A549 (cell line): Measurements from ENCODE around the gene CORO2B. TPM values are rescaled to one million over a fixed set of nuclear protein-coding genes. Genes with fewer than 3 reads are reported as not detected.

Source experiments
- ATAC-seq, 2 experiments: fragments of 200-7000 bp in 1 of 2; fragments of >200 bp in 1 of 2; cut with Nextera tagmentation in 1 of 2; cut with Tn5 transposase in 1 of 2; 3 replicates each; pipeline versions ENCODE4 v1.8.0 to v1.9.1; 2018 to 2020; ENCODE audit warnings: mild to moderate bottlenecking in 1 of 2, moderate library complexity in 1 of 2
- CTCF ChIA-PET: fragments of 300-600 bp; sonication (Branson Sonifier 250); formaldehyde crosslinking; extraction: SDS; loops from one replicate; lab custom pipeline; 2021; ENCODE audit warnings: antibody characterized with exemption, inconsistent platforms; lab: Yijun Ruan, JAX
- POLR2A ChIA-PET: fragments of 350-600 bp; formaldehyde crosslinking; extraction: SDS; loops from one replicate; lab custom pipeline; 2021; ENCODE audit warnings: antibody characterized with exemption, inconsistent platforms; lab: Yijun Ruan, JAX
- DNase-seq, 2 experiments: peaks; one replicate each; pipeline versions ENCODE4 v3.0.0 to v3.0.0-alpha.2; 2011 to 2016; ENCODE audit warnings: low read depth in 1 of 2, low spot score in 1 of 2
- FAIRE-seq: peaks from 2 replicates; lab custom pipeline; 2011; peaks lifted over from hg19 to GRCh38; lab: Jason Lieb, UNC
- H3K27ac ChIP-seq, 2 experiments: fragments of >200 bp; sonication (Bioruptor Twin); formaldehyde crosslinking; 3 replicates each; pipeline ENCODE4 v1.5.1; 2016 to 2017
- H3K4me1 ChIP-seq: fragments of >200 bp; sonication (Bioruptor Twin); formaldehyde crosslinking; 3 replicates; pipeline ENCODE4 v1.6.1; 2016
- H3K4me2 ChIP-seq: fragments of >200 bp; sonication (Bioruptor Twin); formaldehyde crosslinking; 3 replicates; pipeline ENCODE4 v1.6.1; 2016
- H3K4me3 ChIP-seq: fragments of >200 bp; sonication (Bioruptor Twin); formaldehyde crosslinking; 3 replicates; pipeline ENCODE4 v1.5.1; 2016
- H3K9me3 ChIP-seq: fragments of >200 bp; sonication (Bioruptor Twin); formaldehyde crosslinking; 3 replicates; pipeline ENCODE4 v1.6.1; 2016
- BHLHE40 ChIP-seq: IDR thresholded peaks from 2 replicates; pipeline ENCODE4 v1.6.1; 2012; ENCODE audit warnings: low read depth, low read length, inconsistent platforms
- CBX2 ChIP-seq: fragments of 200-600 bp; sonication (generic); IDR thresholded peaks from 2 replicates; pipeline ENCODE4 v1.6.1; 2016; ENCODE audit warnings: low read depth, mild to moderate bottlenecking, borderline replicate concordance
- CBX8 ChIP-seq: fragments of 200-600 bp; sonication (generic); IDR thresholded peaks from 2 replicates; pipeline ENCODE4 v1.6.1; 2016
- CHD2 ChIP-seq: fragments of 150-350 bp; IDR thresholded peaks from 2 replicates; pipeline ENCODE4 v1.6.1; 2014; ENCODE audit warnings: low read length; ENCODE audit not compliant: partially characterized antibody
- ESRRA ChIP-seq: fragments of 150-350 bp; IDR thresholded peaks from 2 replicates; pipeline ENCODE4 v1.6.1; 2014; ENCODE audit warnings: mild to moderate bottlenecking, low read length, borderline replicate concordance
- FOSL2 ChIP-seq, 2 experiments: fragments of 450-650 bp in 1 of 2; fragments of >200 bp in 1 of 2; sonication (Bioruptor Twin) in 1 of 2; formaldehyde crosslinking; IDR thresholded peaks; 2 replicates each; pipeline versions ENCODE4 v1.5.0 to v1.6.1; 2016 to 2020; ENCODE audit warnings: mild to moderate bottlenecking in 1 of 2, moderate library complexity in 1 of 2
- FOXS1 ChIP-seq: fragments of 250-450 bp; sonication (Bioruptor Pico); IDR thresholded peaks from 2 replicates; pipeline ENCODE4 v1.5.0; 2020; ENCODE audit warnings: mild to moderate bottlenecking, moderate library complexity
- HEYL ChIP-seq: fragments of 250-450 bp; sonication (Bioruptor Pico); IDR thresholded peaks from 2 replicates; pipeline ENCODE4 v1.8.0; 2021; ENCODE audit warnings: mild to moderate bottlenecking, moderate library complexity
- HOXA7 ChIP-seq: fragments of 250-450 bp; sonication (Bioruptor Pico); IDR thresholded peaks from 2 replicates; pipeline ENCODE4 v1.5.0; 2020; ENCODE audit warnings: mild to moderate bottlenecking, moderate library complexity
- HOXB5 ChIP-seq: fragments of 250-450 bp; sonication (Bioruptor Pico); IDR thresholded peaks from 2 replicates; pipeline ENCODE4 v1.5.0; 2020; ENCODE audit warnings: mild to moderate bottlenecking, moderate library complexity
- JUN ChIP-seq, 2 experiments: fragments of >200 bp; sonication (Bioruptor Twin); formaldehyde crosslinking; IDR thresholded peaks; 2 replicates in 1 of 2; 3 replicates in 1 of 2; pipeline ENCODE4 v1.6.1; 2016 to 2017
- KDM5A ChIP-seq: fragments of 200-600 bp; sonication (generic); IDR thresholded peaks from 2 replicates; pipeline ENCODE4 v1.6.1; 2016; ENCODE audit warnings: antibody characterized with exemption, mild to moderate bottlenecking
- MAFK ChIP-seq: fragments of 450-650 bp; IDR thresholded peaks from 2 replicates; pipeline ENCODE4 v1.6.1; 2014; ENCODE audit not compliant: partially characterized antibody
- NFE2L2 ChIP-seq: fragments of 150-350 bp; conservative IDR thresholded peaks from 2 replicates; pipeline ENCODE4 v1.6.1; 2014; ENCODE audit warnings: low read length
- NPAS2 ChIP-seq: fragments of 250-450 bp; sonication (Bioruptor Pico); IDR thresholded peaks from 2 replicates; pipeline ENCODE4 v1.8.0; 2022; ENCODE audit warnings: mild to moderate bottlenecking, moderate library complexity, borderline replicate concordance
- NR3C1 ChIP-seq: fragments of >200 bp; sonication (Bioruptor Twin); formaldehyde crosslinking; IDR thresholded peaks from 3 replicates; pipeline ENCODE4 v1.6.1; 2017
- POLR2A ChIP-seq: IDR thresholded peaks from 2 replicates; pipeline ENCODE4 v1.6.1; 2012; ENCODE audit warnings: mild to moderate bottlenecking, low read length
- RCOR1 ChIP-seq: fragments of 150-350 bp; IDR thresholded peaks from 2 replicates; pipeline ENCODE4 v1.6.1; 2014; ENCODE audit warnings: antibody characterized with exemption, low read length, low read depth
- RFX5 ChIP-seq: fragments of 450-650 bp; IDR thresholded peaks from 2 replicates; pipeline ENCODE4 v1.7.1; 2014; ENCODE audit warnings: antibody characterized with exemption, mild to moderate bottlenecking, moderate library complexity
- ZC3H11A ChIP-seq: fragments of 450-650 bp; IDR thresholded peaks from 2 replicates; pipeline ENCODE4 v1.6.1; 2014; ENCODE audit warnings: antibody characterized with exemption, mild to moderate bottlenecking
- ZSCAN20 ChIP-seq: fragments of 250-450 bp; sonication (Bioruptor Pico); IDR thresholded peaks from 2 replicates; pipeline ENCODE4 v1.8.0; 2022; ENCODE audit warnings: mild to moderate bottlenecking, moderate library complexity
- WGBS: methylation state at CpG from one replicate; pipeline ENCODE4 v1.1.6; 2017; ENCODE audit errors: missing lambda C conversion rate; 5-methylcytosine and 5-hydroxymethylcytosine counted together
- polyA plus RNA-seq, 4 experiments: library from polyadenylated mRNA; depleted of rRNA in 3 of 4; stranded (reverse); fragments of >200 nt; fragmentation: RNase III in 1 of 4; extraction: RNeasy Plus Mini Kit Qiagen cat#74134 plus additional on column Dnase treatment in 1 of 4; gene quantifications; 2 replicates in 3 of 4; 3 replicates in 1 of 4; pipeline ENCODE4 v1.2.3, GENCODE V29; 2011 to 2017
- TF ChIP-seq, protein P1 (sequence below): IDR thresholded peaks from 2 replicates; pipeline ENCODE4 v1.6.1; 2012
- TF ChIP-seq, protein P2 (sequence below): fragments of >200 bp; sonication (Bioruptor Twin); formaldehyde crosslinking; IDR thresholded peaks from 2 replicates; pipeline ENCODE4 v1.6.1; 2016

The CORO2B gene
- polyA plus RNA-seq, 2 of the 4 experiments (the other 2 are of a cell fraction), result 2.0 to 2.3 TPM

DNA sequence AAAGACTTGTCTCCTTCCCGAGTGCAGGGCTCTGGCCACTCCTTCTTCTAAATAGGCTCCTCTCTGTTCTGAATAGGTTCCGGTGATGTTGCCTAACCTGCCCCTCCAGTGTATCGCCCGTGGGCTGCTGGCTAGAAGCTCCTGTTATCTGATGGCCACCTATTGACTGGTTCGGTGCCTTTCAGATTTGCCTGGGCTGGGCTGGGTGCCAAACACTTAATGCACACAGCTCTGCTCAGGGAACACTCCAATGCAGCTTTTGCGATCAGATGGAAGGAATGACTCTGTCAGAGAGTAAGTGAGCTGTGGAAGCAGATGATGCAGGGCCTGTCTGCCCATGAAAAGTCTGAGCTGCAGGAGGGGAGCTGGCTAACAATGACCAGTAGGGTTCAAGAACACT is 112.9 kb downstream of the CORO2B start:
- 67% methylated on average over 6 of the region's 6 CpGs for WGBS

DNA sequence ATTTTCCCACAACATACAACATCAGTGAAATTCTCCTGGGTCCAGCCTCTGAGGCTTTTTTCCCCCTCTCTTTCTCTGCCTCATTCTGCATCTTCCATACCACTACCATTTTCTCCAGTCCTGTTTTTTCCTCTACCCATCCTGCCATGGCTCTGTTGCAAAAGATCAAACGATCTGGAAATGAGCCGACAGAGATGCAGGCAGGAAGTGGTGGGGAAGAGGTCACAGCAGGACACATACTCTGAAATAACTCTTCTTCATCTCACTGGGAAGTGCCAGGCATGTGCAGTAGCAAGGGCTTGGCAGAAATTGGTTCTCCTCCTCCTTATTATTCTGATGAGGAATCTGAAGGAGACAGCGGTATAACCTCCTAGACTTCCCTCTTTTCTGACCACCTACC is 114.3 kb downstream of the CORO2B start:
- no peaks in the 10 kb centered on the region for H3K9me3 ChIP-seq
- WGBS, result 68% methylated on average over 3 of the region's 3 CpGs
- FAIRE-seq, result no peak
- no peak overlapping the region for H3K4me2 ChIP-seq
- H3K27ac ChIP-seq, result no peak overlapping the region
- ChIA-PET CTCF (interaction anchor here (1.0 to 2.9 kb wide), 3 partner anchors 10 to 139 kb away, joined by 3 to 21 read pairs (median 7); no protein-coding TSS in a partner anchor), POLR2A (no interaction called here)
- no peak for ATAC-seq
- no peak for DNase-seq
- no peaks in the 10 kb centered on the region for H3K4me1 ChIP-seq
- TF ChIP-seq FOXS1 (CRISPR knock-in tag), result no peak
- no peak for TF ChIP-seq FOSL2 (IDR thresholded peaks at IDR 0.05)
- no peak for TF ChIP-seq FOSL2 (CRISPR knock-in tag; IDR thresholded peaks at IDR 0.05)
- no peak for TF ChIP-seq POLR2A
- TF ChIP-seq NPAS2 (CRISPR knock-in tag), result no peak
- TF ChIP-seq HOXA7 (CRISPR knock-in tag), result no peak
- no peak for TF ChIP-seq NR3C1
- TF ChIP-seq NFE2L2, result no peak
- no peak for TF ChIP-seq KDM5A
- no peak for TF ChIP-seq HEYL (CRISPR knock-in tag)
- no peak for TF ChIP-seq CBX8
- no peak for TF ChIP-seq CHD2
- TF ChIP-seq, protein P1, sequence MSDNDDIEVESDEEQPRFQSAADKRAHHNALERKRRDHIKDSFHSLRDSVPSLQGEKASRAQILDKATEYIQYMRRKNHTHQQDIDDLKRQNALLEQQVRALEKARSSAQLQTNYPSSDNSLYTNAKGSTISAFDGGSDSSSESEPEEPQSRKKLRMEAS, result no peak
- no peak for TF ChIP-seq JUN (IDR thresholded peaks at IDR 0.05)
- H3K4me3 ChIP-seq, result no peak overlapping the region

More for the DNA sequence above, 112.9 kb downstream of the CORO2B start:
- no peak overlapping the region for H3K27ac ChIP-seq
- H3K9me3 ChIP-seq, result no peaks in the 10 kb centered on the region
- no peak overlapping the region for H3K4me3 ChIP-seq
- TF ChIP-seq RCOR1, result no peak
- no peak for TF ChIP-seq CBX2
- no peak for TF ChIP-seq KDM5A
- TF ChIP-seq HOXB5 (CRISPR knock-in tag), result no peak
- no peak for TF ChIP-seq ZC3H11A
- TF ChIP-seq, protein P2, sequence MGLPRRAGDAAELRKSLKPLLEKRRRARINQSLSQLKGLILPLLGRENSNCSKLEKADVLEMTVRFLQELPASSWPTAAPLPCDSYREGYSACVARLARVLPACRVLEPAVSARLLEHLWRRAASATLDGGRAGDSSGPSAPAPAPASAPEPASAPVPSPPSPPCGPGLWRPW, result no peak
- TF ChIP-seq ZSCAN20 (CRISPR knock-in tag), result no peak
- TF ChIP-seq, protein P1, result no peak
- TF ChIP-seq ESRRA, result no peak
- no peak for TF ChIP-seq RFX5
- no peak for TF ChIP-seq BHLHE40
- TF ChIP-seq, all 56 proteins: peak for 0
- no peaks in the 10 kb centered on the region for H3K4me1 ChIP-seq
- CTCF ChIA-PET, result interaction anchor here (0.6 to 2.9 kb wide), 7 partner anchors 17 to 455 kb away, joined by 3 to 21 read pairs (median 4); no protein-coding TSS in a partner anchor
- no peak overlapping the region for H3K4me2 ChIP-seq
- ATAC-seq, result no peak
- FAIRE-seq, result no peak
- POLR2A ChIA-PET, result no interaction called here
- DNase-seq, result no peak

DNA sequence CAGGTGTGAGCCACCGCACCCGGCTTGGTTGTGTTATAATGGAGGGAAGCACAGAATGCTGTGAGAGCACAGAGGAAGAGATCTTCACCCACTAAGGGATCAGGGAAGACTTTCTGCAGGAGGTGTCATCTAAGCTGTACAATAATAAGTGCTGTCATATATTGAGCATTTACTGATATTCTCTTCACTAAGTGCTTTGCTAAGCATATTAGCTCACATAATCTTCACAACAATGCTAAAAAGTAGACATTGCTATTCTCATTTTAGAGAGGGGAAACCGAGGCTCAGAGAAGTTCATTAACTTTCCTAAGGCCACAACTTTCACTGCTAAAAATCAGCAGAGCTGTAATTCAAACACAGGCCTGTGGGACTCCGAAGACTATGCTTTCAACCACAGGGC is 115.3 kb downstream of the CORO2B start:
- TF ChIP-seq MAFK, result peak; percentile 64
- no peak for TF ChIP-seq CBX8
- TF ChIP-seq, all 56 proteins: peak for 1
- Histone ChIP-seq H3K4me2 (no peak overlapping the region), H3K4me3 (no peak overlapping the region), H3K9me3 (no peaks in the 10 kb centered on the region), H3K4me1 (no peaks in the 10 kb centered on the region), H3K27ac (no peak overlapping the region)
- 74% methylated on average over 4 of the region's 4 CpGs for WGBS
- peak; percentile 91 for FAIRE-seq
- no peak for ATAC-seq
- ChIA-PET POLR2A (no interaction called here), CTCF (interaction anchor here (0.7 to 5.5 kb wide), 6 partner anchors 9 to 231 kb away, joined by 3 to 29 read pairs (median 3); no protein-coding TSS in a partner anchor)
- DNase-seq, result no peak
